Right renal pelvis (tissue), 4 donors: ENCODE data around the gene RPP25. TPM values are rescaled to one million over a fixed set of nuclear protein-coding genes. Genes with fewer than 3 reads are reported as not detected.
A peak's percentile ranks its signal among the peaks of the same experiment; 100 is the strongest.
"Not testable (repeated sequence)": the region's sequence is repeated elsewhere in the genome, so short reads cannot be mapped to it uniquely, and the experiment has no call there.

Source experiments
- DNase-seq, 4 donors: peaks; one replicate each; pipeline ENCODE4 v3.0.0-alpha.2; 2013; ENCODE audit warnings: low read depth in 4 of 4, low spot score in 3 of 4, missing footprints in 1 of 4
- polyA plus RNA-seq, 4 donors: library from polyadenylated mRNA; unstranded; fragments of 120-200 nt; gene quantifications; one replicate each; pipeline ENCODE4 v1.2.1, GENCODE V29; 2013; ENCODE audit not compliant: insufficient read length in 4 of 4

The RPP25 gene
- polyA plus RNA-seq, 4 donors = 2.5 to 3.0 (median 2.7) TPM

- DNase-seq = no peak
These were observed 8.2 kb upstream of the RPP25 start for GRCh38 chr15:74964794-74965193.

- DNase-seq = no peak
These were observed 6.6 kb upstream of the RPP25 start for GRCh38 chr15:74963213-74963612.

- DNase-seq = no peak
These were observed 6.1 kb upstream of the RPP25 start for GRCh38 chr15:74962671-74963070.

- no peak for DNase-seq
These were observed 5.6 kb upstream of the RPP25 start for GRCh38 chr15:74962219-74962618.

GRCh38 chr15:74961616-74962015, 5.0 kb upstream of the RPP25 start:
- DNase-seq = no peak

- DNase-seq = no peak
These were observed 4.5 kb upstream of the RPP25 start for GRCh38 chr15:74960995-74961588.

- DNase-seq = no peak
These were observed 3.7 kb upstream of the RPP25 start for GRCh38 chr15:74960286-74960685.

- no peak for DNase-seq
These were observed 3.0 kb upstream of the RPP25 start for GRCh38 chr15:74959586-74959939.

GRCh38 chr15:74958908-74959585, 2.5 kb upstream of the RPP25 start:
- DNase-seq = no peak

GRCh38 chr15:74958320-74958907, 1.8 kb upstream of the RPP25 start:
- DNase-seq = no peak

- no peak for DNase-seq
These were observed 984 bp upstream of the RPP25 start for GRCh38 chr15:74957476-74958035.

GRCh38 chr15:74955796-74956647, 550 bp downstream of the RPP25 start:
- no peak for DNase-seq

- DNase-seq = no peak
These were observed 1.6 kb downstream of the RPP25 start for GRCh38 chr15:74955017-74955416.

- DNase-seq = no peak
These were observed 2.1 kb downstream of the RPP25 start for GRCh38 chr15:74954515-74954914.

- no peak for DNase-seq
These were observed 5.6 kb downstream of the RPP25 start for GRCh38 chr15:74951006-74951405.

GRCh38 chr15:74950078-74950908, 6.3 kb downstream of the RPP25 start:
- DNase-seq = peak in 1 of 4 donors; percentile 69

- DNase-seq = peak; percentile 82 to 94 (median 90)
These were observed 18.8 kb downstream of the RPP25 start, which contains the start of gene COX5A for GRCh38 chr15:74937590-74938371. COX5A (minus strand) TSS chr15:74938073; CDS start chr15:74938014, 59 bp downstream.

- DNase-seq = no peak
These were observed 19.3 kb downstream of the RPP25 start for GRCh38 chr15:74937272-74937589.

GRCh38 chr15:74935193-74935592, 21.4 kb downstream of the RPP25 start:
- DNase-seq = not testable (repeated sequence)
